Measurements from ENCODE around the gene INO80D. TPM values are rescaled to one million over a fixed set of nuclear protein-coding genes. Genes with fewer than 3 reads are reported as not detected.

The INO80D gene
- total and polyA plus RNA-seq, 2 experiments from 2014 or later: 17.5 to 37.4 TPM

DNA sequence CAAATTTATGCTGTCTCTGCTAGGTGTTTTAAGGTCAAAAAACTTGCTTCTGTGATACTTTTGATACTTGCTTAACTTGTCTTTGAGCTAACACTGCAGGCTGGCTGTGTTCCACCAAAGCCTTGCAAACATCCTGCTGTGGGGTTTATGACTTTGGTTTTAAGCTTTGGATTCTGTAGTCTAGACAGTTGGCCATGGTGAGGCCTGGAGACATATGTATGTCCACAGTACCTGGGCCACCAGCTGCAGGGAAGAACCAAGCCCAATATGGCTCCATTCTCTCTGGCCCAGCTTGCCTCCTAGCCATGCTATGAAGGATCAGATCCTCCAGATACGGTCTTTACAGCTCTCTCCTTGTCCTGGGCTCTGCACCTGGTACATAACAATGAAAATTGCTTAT is 113.9 kb downstream of the INO80D start:
- Histone ChIP-seq H3K36me3 (ENCODE audit: insufficient read depth) (no peaks in the 10 kb centered on the region), H3K27ac (ENCODE audit: low read depth) (no peak overlapping the region), H3K79me2 (replicated peaks; ENCODE audit: insufficient read depth) (no peaks in the 10 kb centered on the region), H4K20me1 (replicated peaks; ENCODE audit: insufficient read depth) (no peaks in the 10 kb centered on the region), H3K4me3 (no peak overlapping the region), H3K4me1 (ENCODE audit: insufficient read depth) (peaks cover 8% of the 10 kb centered on the region), H3F3A (replicated peaks; ENCODE audit: low read depth) (no peaks in the 10 kb centered on the region), H2AFZ (peak overlapping the region; percentile 74; the same call in 1 of the 2 replicates), H3K27me3 (ENCODE audit: insufficient read depth) (no peaks in the 10 kb centered on the region), H3K4me2 (no peak overlapping the region), H3K9me2 (ENCODE audit: insufficient read depth) (no peaks in the 10 kb centered on the region)
- Mint-ChIP-seq H3K9me3 (no peaks in the 10 kb centered on the region), H3K36me3 (ENCODE audit: low read depth) (no peaks in the 10 kb centered on the region), H3K27me3 (ENCODE audit: insufficient read depth, low read depth, poor library complexity) (no peaks in the 10 kb centered on the region), H3K4me3 (no peak overlapping the region), H3K27ac (no peak overlapping the region), H3K4me1 (peaks cover 16% of the 10 kb centered on the region)
- TF ChIP-seq POLR2AphosphoS5 (IDR thresholded peaks at IDR 0.05; ENCODE audit: low read depth) (no peak), ZNF462 (CRISPR knock-in tag; IDR thresholded peaks at IDR 0.05) (0 out of 2 replicates have a peak, but pooled peaks have one; percentile 28), ZNF114 (CRISPR knock-in tag; IDR thresholded peaks at IDR 0.05) (no peak), CREB1 (CRISPR knock-in tag; IDR thresholded peaks at IDR 0.05; ENCODE audit: low read depth) (no peak), EZH2phosphoT487 (IDR thresholded peaks at IDR 0.05; ENCODE audit: unreplicated experiment) (no peak), NANOG (IDR thresholded peaks at IDR 0.05; ENCODE audit: borderline replicate concordance) (no peak)
- TF ChIP-seq, protein P1, sequence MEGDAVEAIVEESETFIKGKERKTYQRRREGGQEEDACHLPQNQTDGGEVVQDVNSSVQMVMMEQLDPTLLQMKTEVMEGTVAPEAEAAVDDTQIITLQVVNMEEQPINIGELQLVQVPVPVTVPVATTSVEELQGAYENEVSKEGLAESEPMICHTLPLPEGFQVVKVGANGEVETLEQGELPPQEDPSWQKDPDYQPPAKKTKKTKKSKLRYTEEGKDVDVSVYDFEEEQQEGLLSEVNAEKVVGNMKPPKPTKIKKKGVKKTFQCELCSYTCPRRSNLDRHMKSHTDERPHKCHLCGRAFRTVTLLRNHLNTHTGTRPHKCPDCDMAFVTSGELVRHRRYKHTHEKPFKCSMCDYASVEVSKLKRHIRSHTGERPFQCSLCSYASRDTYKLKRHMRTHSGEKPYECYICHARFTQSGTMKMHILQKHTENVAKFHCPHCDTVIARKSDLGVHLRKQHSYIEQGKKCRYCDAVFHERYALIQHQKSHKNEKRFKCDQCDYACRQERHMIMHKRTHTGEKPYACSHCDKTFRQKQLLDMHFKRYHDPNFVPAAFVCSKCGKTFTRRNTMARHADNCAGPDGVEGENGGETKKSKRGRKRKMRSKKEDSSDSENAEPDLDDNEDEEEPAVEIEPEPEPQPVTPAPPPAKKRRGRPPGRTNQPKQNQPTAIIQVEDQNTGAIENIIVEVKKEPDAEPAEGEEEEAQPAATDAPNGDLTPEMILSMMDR (conservative IDR thresholded peaks at IDR 0.05; ENCODE audit: low read depth in 2 of 2): no peak
- no peak for DNase-seq (ENCODE audit: low spot score)
- ATAC-seq: no peak; the same call in 2 of the 3 replicates

Measured in GM23338 (cell line).